Melanocyte of skin (primary cell): ENCODE measurements around the gene ZNF792. TPM values are rescaled to one million over a fixed set of nuclear protein-coding genes. Genes with fewer than 3 reads are reported as not detected.

Experiments used
- total RNA-seq, 2 donors: library from RNA; depleted of rRNA; stranded (reverse); fragments of >200 nt; gene quantifications; 2 replicates each; pipeline ENCODE4 v1.2.3, GENCODE V29; 2012

The ZNF792 gene
- total RNA-seq = 1 to 10 TPM; 4.8 to 6.3 TPM

DNA sequence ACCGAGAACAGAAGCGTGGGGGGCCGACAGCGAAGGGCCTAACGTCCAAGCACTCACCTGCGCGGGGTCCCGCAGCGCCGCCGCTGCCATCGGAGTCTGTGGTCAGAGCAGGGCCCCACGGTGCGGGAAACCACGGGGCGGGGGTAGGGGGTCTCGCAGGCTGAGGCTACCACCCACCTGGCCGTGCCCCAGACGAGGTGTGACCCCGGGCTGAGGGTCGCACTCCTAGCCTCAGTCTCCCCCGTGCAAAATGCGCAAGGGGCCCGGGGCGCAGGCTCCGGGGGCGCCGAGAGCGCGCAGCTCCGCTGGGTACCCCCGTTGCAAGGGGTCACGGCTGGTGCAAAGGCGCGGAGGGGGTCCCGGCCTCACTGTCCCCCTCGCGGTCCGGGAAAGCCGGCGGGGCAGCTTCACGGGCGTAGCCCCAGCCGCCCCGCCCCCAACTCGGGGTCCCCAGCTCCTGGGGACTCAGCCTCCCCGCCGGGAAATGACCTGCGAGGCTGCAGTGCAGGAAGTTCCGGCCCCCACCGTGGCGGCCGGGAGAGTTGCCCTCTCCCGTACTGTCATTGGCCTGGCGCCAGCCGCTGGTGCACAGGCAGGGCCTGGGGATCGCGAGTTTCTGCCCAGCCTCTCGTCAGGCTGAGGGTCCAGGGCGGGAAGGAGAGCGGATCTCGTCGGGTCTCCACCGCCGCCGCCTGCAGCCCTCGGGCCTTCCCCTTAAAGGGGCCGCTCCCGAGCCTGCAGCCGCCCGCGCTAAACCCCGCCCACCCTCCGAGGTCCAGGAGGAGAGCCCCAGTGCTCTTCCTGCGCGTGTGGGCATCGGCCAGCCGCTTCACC lies at the start of gene ZNF792:
TSS of gene ZNF792 (minus strand) at position 657 of the 834 bp plus-strand sequence. CDS start at position 90, 567 bp downstream.

DNA sequence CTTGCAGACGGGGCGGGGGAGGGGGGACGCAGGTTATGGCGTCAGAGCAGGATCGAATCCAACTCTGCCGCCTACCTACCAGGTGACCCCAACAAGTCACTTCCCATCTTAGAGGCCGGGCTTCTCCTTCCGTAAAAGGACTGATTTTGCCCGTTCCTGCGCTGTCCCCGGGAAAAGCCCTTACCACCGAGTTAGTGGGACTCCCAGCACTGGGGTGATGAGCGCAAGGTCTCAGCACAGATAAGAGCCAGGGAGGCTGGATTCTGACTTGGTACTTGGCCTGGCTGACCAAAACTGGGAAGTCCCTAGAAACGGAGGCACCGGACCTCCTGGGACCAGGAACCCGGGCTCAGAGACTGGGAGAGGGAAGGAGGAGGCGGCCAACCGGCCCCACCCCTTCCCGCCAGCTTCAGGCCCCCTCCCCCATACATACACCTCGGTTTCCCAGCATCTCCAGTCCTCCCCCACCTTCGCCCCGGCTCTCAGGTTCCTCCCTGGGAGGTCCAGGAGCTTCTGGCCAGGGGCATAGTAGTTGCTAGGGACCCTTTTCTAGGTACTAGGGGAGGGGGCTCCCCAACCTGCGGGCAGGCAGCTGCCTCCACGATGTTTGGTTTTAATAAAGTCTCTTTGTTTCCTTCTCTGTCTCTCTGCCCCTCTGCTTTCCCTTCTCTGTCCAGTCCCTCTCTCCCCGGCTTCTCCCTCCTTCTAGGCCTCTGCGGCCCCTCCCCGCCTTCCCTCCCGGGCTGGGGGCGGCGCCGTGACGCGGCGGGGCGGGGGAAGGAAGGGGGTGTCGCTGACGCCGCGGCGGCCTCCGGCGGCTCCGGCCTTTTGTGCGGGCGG lies 35.7 kb upstream of the ZNF792 start, which contains the start of gene GRAMD1A:
TSS of gene GRAMD1A (plus strand) at position 826 of the 840 bp plus-strand sequence. CDS start 156 bp downstream, outside the sequence.

GRCh38 chr19:34926685-34927375 lies 37.2 kb downstream of the ZNF792 start, which contains the start of gene ZNF30:
Gene ZNF30 (plus strand): TSS chr19:34926903. CDS start chr19:34929948, 3,045 bp downstream.

Other genes with a start within 250 kb of the ZNF792 start
- gene ZNF181, start 230.0 kb downstream of the ZNF792 start, total RNA-seq = 10 to 100 TPM in 1 of 2 donors, 1 to 10 TPM in 1; 4.7 to 14.1 TPM
- 1 to 10 TPM; 2.4 to 4.7 TPM for gene ZNF599, start 191.0 kb downstream of the ZNF792 start, total RNA-seq
- 1 to 10 TPM; 2.1 to 3.0 TPM for gene ZNF30, start 37.3 kb downstream of the ZNF792 start, total RNA-seq
- gene GRAMD1A, start 36.1 kb upstream of the ZNF792 start, total RNA-seq = 10 to 100 TPM; 23.1 to 27.6 TPM
- 1 to 10 TPM; 2.3 to 4.5 TPM for gene SCN1B, start 66.2 kb upstream of the ZNF792 start, total RNA-seq
- gene HPN, start 77.5 kb upstream of the ZNF792 start, total RNA-seq = under 1 TPM; 0.33 to 0.34 TPM
- 1 to 10 TPM; 1.0 to 4.0 TPM for gene FXYD3, start 151.6 kb upstream of the ZNF792 start, total RNA-seq
- gene LGI4, start 170.8 kb upstream of the ZNF792 start, total RNA-seq = 1 to 10 TPM in 1 of 2 donors, under 1 TPM in 1; 0.33 to 1.4 TPM
- not detected for gene FXYD1, start 174.6 kb upstream of the ZNF792 start, total RNA-seq
- gene FXYD7, start 179.0 kb upstream of the ZNF792 start, total RNA-seq = not detected
- gene FXYD5, start 190.5 kb upstream of the ZNF792 start, total RNA-seq = 10 to 100 TPM; 11.7 to 20.6 TPM